Lower lobe of right lung (tissue), 2 donors: Measurements from ENCODE around the gene GIN1. TPM values are rescaled to one million over a fixed set of nuclear protein-coding genes. Genes with fewer than 3 reads are reported as not detected.
"Not testable (repeated sequence)": the region's sequence is repeated elsewhere in the genome, so short reads cannot be mapped to it uniquely, and the experiment has no call there.

Experiments
- ATAC-seq, 2 donors: fragments of 200-7000 bp; cut with Tn5 transposase; one replicate each; pipeline ENCODE4 v1.9.1; 2020 to 2022; ENCODE audit warnings: mild to moderate bottlenecking in 2 of 2, moderate library complexity in 2 of 2
- DNase-seq: peaks from one replicate; pipeline ENCODE4 v3.0.0-alpha.2; 2020
- H3K27ac ChIP-seq: fragments of 200-600 bp; one replicate; pipeline ENCODE4 v1.8.0; 2022
- H3K27me3 ChIP-seq: fragments of 200-600 bp; one replicate; pipeline ENCODE4 v1.8.0; 2022; ENCODE audit warnings: low read depth
- H3K36me3 ChIP-seq: fragments of 200-600 bp; one replicate; pipeline ENCODE4 v1.8.0; 2022; ENCODE audit warnings: mild to moderate bottlenecking
- H3K4me1 ChIP-seq: fragments of 200-600 bp; one replicate; pipeline ENCODE4 v1.8.0; 2022
- H3K4me3 ChIP-seq: fragments of 200-600 bp; one replicate; pipeline ENCODE4 v1.8.0; 2022; ENCODE audit warnings: mild to moderate bottlenecking
- H3K9me3 ChIP-seq: fragments of 200-600 bp; one replicate; pipeline ENCODE4 v1.8.0; 2022
- CTCF ChIP-seq: fragments of 200-600 bp; IDR thresholded peaks from one replicate; pipeline ENCODE4 v1.8.0; 2022; ENCODE audit warnings: antibody characterized with exemption, mild to moderate bottlenecking
- intact Hi-C: fragments of 100-400 bp; cut with DNase I; formaldehyde crosslinking; loops from one replicate; pipeline ENCODE4 v1.11.0; 2022
- total RNA-seq: library from RNA; stranded (reverse); fragmentation: NEBNext Ultra II Directional; extraction: Animal tissue kit (Norgen Biotek cat#: 25700); gene quantifications from one replicate; pipeline ENCODE4 v1.2.1, GENCODE V29; 2021
- donor health status: DM: no; HTN: yes; CAD: no; lungs with severe emphysema.

Gene GIN1
- total RNA-seq, 1 donor from 2014 or later: 7.5 TPM

- H3K4me1 ChIP-seq: no peaks in the 10 kb centered on the region
- no peak for ATAC-seq
- no peak overlapping the region for H3K4me3 ChIP-seq
- H3K27ac ChIP-seq: no peak overlapping the region
- H3K36me3 ChIP-seq: peaks cover 22% of the 10 kb centered on the region
- peaks cover 26% of the 10 kb centered on the region for H3K9me3 ChIP-seq
- no peak for TF ChIP-seq CTCF
- intact Hi-C loops: no loop called here
- H3K27me3 ChIP-seq: no peaks in the 10 kb centered on the region
- DNase-seq: no peak
Observed at GRCh38 chr5:103086547-103086946, 33.4 kb downstream of the GIN1 start.

DNA sequence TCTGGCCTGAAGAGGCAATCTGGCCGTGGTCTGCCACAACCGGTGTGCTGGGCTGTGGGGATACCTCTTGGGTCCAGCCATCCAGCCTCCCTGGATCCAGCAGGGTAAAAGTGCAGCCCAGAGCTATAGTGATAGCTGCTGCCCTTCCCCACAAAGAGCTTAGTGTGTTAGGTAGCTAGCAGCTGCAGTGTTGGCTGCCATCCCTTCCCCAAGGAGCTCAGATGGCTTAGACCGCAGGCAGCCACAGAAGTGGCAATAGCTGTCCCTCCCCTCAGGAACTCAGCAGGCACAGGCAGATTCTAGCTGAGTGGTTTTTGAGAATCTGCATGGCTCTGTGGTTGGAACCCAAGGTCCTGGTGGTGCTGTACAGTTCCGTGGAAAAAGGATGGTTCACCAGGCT lies 40.1 kb downstream of the GIN1 start:
- DNase-seq: no peak
- Histone ChIP-seq H3K4me1 (no peaks in the 10 kb centered on the region), H3K27ac (no peak overlapping the region), H3K4me3 (no peak overlapping the region), H3K9me3 (peaks cover 72% of the 10 kb centered on the region), H3K27me3 (no peaks in the 10 kb centered on the region), H3K36me3 (no peaks in the 10 kb centered on the region)
- no peak for ATAC-seq
- intact Hi-C loops: no loop called here
- TF ChIP-seq CTCF: no peak

- Histone ChIP-seq H3K4me1 (no peaks in the 10 kb centered on the region), H3K27ac (no peak overlapping the region), H3K4me3 (no peak overlapping the region), H3K9me3 (peaks cover 56% of the 10 kb centered on the region), H3K36me3 (no peaks in the 10 kb centered on the region), H3K27me3 (no peaks in the 10 kb centered on the region)
- DNase-seq (no peak), ATAC-seq (no peak)
- intact Hi-C loops: no loop called here
- TF ChIP-seq CTCF: no peak
Observed at GRCh38 chr5:103075442-103075841, 44.5 kb downstream of the GIN1 start.

DNA sequence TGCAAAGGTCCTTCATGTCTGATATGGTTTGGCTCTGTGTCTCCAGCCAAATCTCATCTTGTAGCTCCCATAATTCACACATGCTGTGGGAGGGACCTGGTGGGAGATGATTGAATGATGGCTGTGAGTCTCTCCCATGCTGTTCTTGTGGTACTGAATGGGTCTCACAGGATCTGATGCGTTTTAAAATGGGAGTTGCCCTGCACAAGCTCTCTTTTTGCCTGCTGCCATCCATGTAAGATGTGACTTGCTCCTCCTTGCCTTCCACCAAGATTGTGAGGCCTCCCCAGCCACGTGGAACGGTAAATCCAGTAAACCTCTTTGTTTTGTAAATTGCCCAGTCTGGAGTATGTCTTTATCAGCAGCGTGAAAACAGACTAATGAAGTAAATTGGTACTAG lies 46.4 kb downstream of the GIN1 start:
- ATAC-seq, H3K27ac ChIP-seq, H3K4me3 ChIP-seq, H3K4me1 ChIP-seq, H3K27me3 ChIP-seq, DNase-seq, intact Hi-C loops, H3K36me3 ChIP-seq: not testable (repeated sequence)
- peaks cover 38% of the 10 kb centered on the region for H3K9me3 ChIP-seq

GRCh38 chr5:103066326-103066725 lies 53.6 kb downstream of the GIN1 start:
- Histone ChIP-seq H3K4me1 (no peaks in the 10 kb centered on the region), H3K27ac (no peak overlapping the region), H3K4me3 (no peak overlapping the region), H3K9me3 (no peaks in the 10 kb centered on the region), H3K27me3 (no peaks in the 10 kb centered on the region), H3K36me3 (no peaks in the 10 kb centered on the region)
- no peak for DNase-seq
- TF ChIP-seq CTCF: no peak
- intact Hi-C loops: no loop called here
- ATAC-seq: no peak

- Histone ChIP-seq H3K4me3 (no peak overlapping the region), H3K27ac (no peak overlapping the region), H3K4me1 (no peaks in the 10 kb centered on the region), H3K9me3 (no peaks in the 10 kb centered on the region), H3K36me3 (no peaks in the 10 kb centered on the region), H3K27me3 (no peaks in the 10 kb centered on the region)
- ATAC-seq: no peak
- intact Hi-C loops: no loop called here
- DNase-seq: no peak
- TF ChIP-seq CTCF: no peak
Observed at GRCh38 chr5:103060424-103060954, 59.4 kb downstream of the GIN1 start.
